Uterus (tissue), 4 donors: ENCODE results near the gene CLEC4A. TPM values are rescaled to one million over a fixed set of nuclear protein-coding genes. Genes with fewer than 3 reads are reported as not detected.
"Not testable (repeated sequence)": the region's sequence is repeated elsewhere in the genome, so short reads cannot be mapped to it uniquely, and the experiment has no call there.

Experiments
- DNase-seq, 2 donors: peaks; one replicate each; pipeline ENCODE4 v3.0.0-alpha.2; 2019 to 2020
- H3K27ac ChIP-seq, 2 donors: fragments of 200-600 bp; sonication (generic); 1 replicate in 1 of 2; 2 replicates in 1 of 2; pipeline ENCODE4 v1.5.1; 2016 to 2018
- H3K27me3 ChIP-seq, 2 donors: fragments of 200-600 bp; sonication (generic); one replicate each; pipeline ENCODE4 v1.5.1; 2018 to 2019; ENCODE audit warnings: control low read depth in 1 of 2
- H3K36me3 ChIP-seq, 2 donors: fragments of 200-600 bp; sonication (generic); one replicate each; pipeline ENCODE4 v1.5.1; 2019; ENCODE audit warnings: control low read depth in 1 of 2
- H3K4me1 ChIP-seq, 2 donors: fragments of 200-600 bp; sonication (generic); one replicate each; pipeline ENCODE4 v1.5.1; 2018 to 2019; ENCODE audit warnings: control low read depth in 1 of 2
- H3K4me3 ChIP-seq, 2 donors: fragments of 200-600 bp; sonication (generic); 1 replicate in 1 of 2; 2 replicates in 1 of 2; pipeline ENCODE4 v1.5.1; 2018 to 2019; ENCODE audit warnings: mild to moderate bottlenecking in 1 of 2
- H3K9me3 ChIP-seq, 2 donors: fragments of 200-600 bp; sonication (generic); one replicate each; pipeline ENCODE4 v1.5.1; 2019; ENCODE audit warnings: control low read depth in 1 of 2
- POLR2A ChIP-seq, 2 donors: fragments of 450-650 bp; IDR thresholded peaks; one replicate each; pipeline ENCODE4 v1.6.1; 2016; ENCODE audit warnings: antibody characterized with exemption in 2 of 2, mild to moderate bottlenecking in 1 of 2, moderate library complexity in 1 of 2
- intact Hi-C: fragments of 100-400 bp; cut with DNase I; formaldehyde crosslinking; loops from one replicate; pipeline ENCODE4 v1.15.1; 2023; ENCODE audit warnings: low total_unique reads
- total RNA-seq, 4 donors: library from RNA; depleted of rRNA in 3 of 4; stranded (reverse); fragments of >200 nt in 3 of 4; gene quantifications; one replicate each; pipeline versions ENCODE4 v1.1.0 to v1.2.4, GENCODE V29; 2014 to 2023
- TF ChIP-seq, protein P1 (sequence below), 4 experiments: fragments of 200-600 bp in 2 of 4; fragments of 450-650 bp in 2 of 4; sonication (generic) in 2 of 4; IDR thresholded peaks; one replicate each; pipeline ENCODE4 v1.5.1; 2016 to 2019; ENCODE audit warnings: antibody characterized with exemption in 4 of 4, mild to moderate bottlenecking in 2 of 4, moderate library complexity in 1 of 4
- donor health status: DM: yes; HTN: yes; CAD: no.

The CLEC4A gene
- total RNA-seq, 4 donors from 2014 or later, result 0.97 to 2.3 TPM; not detected in 2

DNA sequence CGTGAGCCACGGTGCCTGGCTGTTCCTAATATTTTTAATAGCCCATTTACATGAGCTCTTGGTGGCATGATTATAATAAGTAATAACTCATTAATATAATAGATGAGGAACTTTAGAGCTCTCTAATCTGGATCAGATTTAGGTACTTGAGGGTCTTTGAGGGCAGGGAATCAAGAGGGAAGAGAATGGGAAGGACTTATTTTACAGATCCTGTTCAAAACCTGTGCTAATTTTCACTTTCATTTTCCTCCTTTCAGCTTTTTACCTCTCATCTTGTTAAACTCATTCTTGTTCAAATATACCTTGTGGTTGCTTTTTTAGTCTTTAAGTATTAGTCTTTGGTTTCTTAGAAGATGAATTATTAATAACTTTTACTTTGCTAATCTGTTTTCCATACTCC is 35.8 kb upstream of the CLEC4A start:
- no peak for DNase-seq
- Histone ChIP-seq H3K27me3 (no peaks in the 10 kb centered on the region), H3K4me1 (no peaks in the 10 kb centered on the region), H3K4me3 (no peak overlapping the region), H3K36me3 (no peaks in the 10 kb centered on the region), H3K9me3 (no peaks in the 10 kb centered on the region), H3K27ac (no peak overlapping the region)
- intact Hi-C loops, result no loop called here
- TF ChIP-seq, protein P1, sequence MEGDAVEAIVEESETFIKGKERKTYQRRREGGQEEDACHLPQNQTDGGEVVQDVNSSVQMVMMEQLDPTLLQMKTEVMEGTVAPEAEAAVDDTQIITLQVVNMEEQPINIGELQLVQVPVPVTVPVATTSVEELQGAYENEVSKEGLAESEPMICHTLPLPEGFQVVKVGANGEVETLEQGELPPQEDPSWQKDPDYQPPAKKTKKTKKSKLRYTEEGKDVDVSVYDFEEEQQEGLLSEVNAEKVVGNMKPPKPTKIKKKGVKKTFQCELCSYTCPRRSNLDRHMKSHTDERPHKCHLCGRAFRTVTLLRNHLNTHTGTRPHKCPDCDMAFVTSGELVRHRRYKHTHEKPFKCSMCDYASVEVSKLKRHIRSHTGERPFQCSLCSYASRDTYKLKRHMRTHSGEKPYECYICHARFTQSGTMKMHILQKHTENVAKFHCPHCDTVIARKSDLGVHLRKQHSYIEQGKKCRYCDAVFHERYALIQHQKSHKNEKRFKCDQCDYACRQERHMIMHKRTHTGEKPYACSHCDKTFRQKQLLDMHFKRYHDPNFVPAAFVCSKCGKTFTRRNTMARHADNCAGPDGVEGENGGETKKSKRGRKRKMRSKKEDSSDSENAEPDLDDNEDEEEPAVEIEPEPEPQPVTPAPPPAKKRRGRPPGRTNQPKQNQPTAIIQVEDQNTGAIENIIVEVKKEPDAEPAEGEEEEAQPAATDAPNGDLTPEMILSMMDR (IDR thresholded peaks at IDR 0.05), result no peak
- no peak for TF ChIP-seq POLR2A (IDR thresholded peaks at IDR 0.05)

DNA sequence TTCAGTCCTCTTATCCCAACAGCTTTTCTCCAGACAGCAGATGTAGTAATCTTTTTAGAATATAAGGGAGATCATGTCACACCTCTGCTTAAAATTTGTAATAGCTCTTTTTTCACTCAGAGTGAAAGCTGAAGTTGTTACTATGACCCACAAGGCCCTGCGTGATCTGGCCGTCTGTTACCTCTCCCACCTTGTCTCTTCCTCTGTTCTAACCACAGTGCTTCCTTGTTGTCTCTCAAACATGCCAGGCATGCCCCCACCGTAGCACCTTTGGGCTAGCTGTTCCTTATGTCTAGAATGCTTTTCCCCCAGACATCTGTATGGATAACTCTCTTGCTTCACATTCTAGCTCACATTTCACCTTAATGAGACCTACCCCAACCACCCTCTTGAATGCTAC is 34.8 kb upstream of the CLEC4A start:
- DNase-seq, result no peak
- no peaks in the 10 kb centered on the region for H3K9me3 ChIP-seq
- no peak overlapping the region for H3K27ac ChIP-seq
- H3K27me3 ChIP-seq, result no peaks in the 10 kb centered on the region
- intact Hi-C loops, result no loop called here
- no peaks in the 10 kb centered on the region for H3K36me3 ChIP-seq
- TF ChIP-seq POLR2A (IDR thresholded peaks at IDR 0.05), result no peak
- TF ChIP-seq, protein P1 (IDR thresholded peaks at IDR 0.05), result no peak
- H3K4me1 ChIP-seq, result no peaks in the 10 kb centered on the region
- no peak overlapping the region for H3K4me3 ChIP-seq

DNA sequence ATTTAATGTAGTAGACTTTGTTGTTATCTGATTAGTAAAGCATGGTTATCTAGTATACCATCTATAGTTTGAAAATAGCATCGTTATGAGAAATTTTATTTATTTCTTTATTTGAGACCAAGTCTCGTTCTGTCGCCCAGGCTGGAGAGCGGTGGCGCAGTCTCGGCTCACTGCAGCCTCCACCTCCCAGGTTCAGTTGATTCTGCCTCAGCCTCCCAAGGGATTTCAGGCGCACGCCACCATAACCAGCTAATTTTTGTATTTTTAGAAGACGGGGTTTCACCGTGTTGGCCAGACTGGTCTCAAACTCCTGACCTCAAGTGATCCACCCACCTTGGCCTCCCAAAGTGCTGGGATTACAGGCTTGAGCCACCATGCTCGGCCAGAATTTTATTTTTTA is 34.1 kb upstream of the CLEC4A start:
- intact Hi-C loops, H3K36me3 ChIP-seq: not testable (repeated sequence)

DNA sequence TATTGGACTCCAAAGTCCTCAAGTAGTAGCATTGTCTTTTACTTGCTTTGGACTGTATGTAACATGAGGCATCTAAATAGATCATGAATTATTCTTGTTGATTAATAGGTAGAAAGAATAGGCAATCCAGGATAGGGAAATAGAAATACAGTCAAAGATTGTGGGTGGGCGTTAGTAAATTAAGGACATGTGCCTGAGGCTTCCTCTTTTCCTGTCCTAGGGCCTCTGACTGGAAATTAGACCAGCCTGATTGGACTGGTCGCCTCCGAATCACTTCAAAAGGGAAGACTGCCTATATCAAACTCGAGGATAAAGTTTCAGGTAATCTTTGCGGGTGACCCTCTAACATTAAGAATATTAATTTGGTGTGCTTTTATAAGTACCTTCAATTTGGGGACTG is 33.7 kb upstream of the CLEC4A start:
- Histone ChIP-seq H3K27ac (no peak overlapping the region), H3K4me3 (no peak overlapping the region), H3K9me3 (no peaks in the 10 kb centered on the region), H3K4me1 (no peaks in the 10 kb centered on the region), H3K27me3 (no peaks in the 10 kb centered on the region), H3K36me3 (no peaks in the 10 kb centered on the region)
- no peak for TF ChIP-seq POLR2A (IDR thresholded peaks at IDR 0.05)
- TF ChIP-seq, protein P1 (IDR thresholded peaks at IDR 0.05), result no peak
- intact Hi-C loops, result no loop called here
- no peak for DNase-seq

More for the DNA sequence above, 34.1 kb upstream of the CLEC4A start:
- not testable (repeated sequence) for H3K9me3 ChIP-seq, DNase-seq, H3K27ac ChIP-seq, H3K4me1 ChIP-seq, H3K27me3 ChIP-seq, H3K4me3 ChIP-seq

DNA sequence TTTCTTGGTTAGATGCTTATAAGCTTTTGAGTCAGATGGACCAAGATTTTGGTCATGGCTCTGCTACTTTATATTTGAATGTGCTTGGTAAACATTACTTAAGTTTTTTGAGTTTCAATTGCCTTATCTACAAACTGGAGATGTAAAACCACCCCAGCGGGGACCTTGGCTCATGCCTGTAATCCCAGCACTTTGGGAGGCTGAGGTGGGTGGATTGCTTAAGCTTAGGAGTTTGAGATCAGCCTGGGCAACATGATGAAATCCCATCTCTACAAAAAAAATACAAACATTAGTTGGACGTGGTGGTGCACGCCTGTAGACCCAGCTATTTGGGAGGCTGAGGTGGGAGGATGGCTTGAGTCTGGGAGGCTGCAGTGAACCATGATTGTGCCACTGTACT is 30.1 kb upstream of the CLEC4A start:
- no peaks in the 10 kb centered on the region for H3K4me1 ChIP-seq
- H3K36me3 ChIP-seq, result no peaks in the 10 kb centered on the region

More for the DNA sequence above, 30.1 kb upstream of the CLEC4A start:
- H3K9me3 ChIP-seq, result no peaks in the 10 kb centered on the region
- intact Hi-C loops, result no loop called here
- no peak overlapping the region for H3K27ac ChIP-seq
- no peak for DNase-seq
- TF ChIP-seq POLR2A (IDR thresholded peaks at IDR 0.05), result no peak
- TF ChIP-seq, protein P1 (IDR thresholded peaks at IDR 0.05), result no peak
- no peak overlapping the region for H3K4me3 ChIP-seq
- H3K27me3 ChIP-seq, result no peaks in the 10 kb centered on the region
